Thyroid gland (tissue), 4 donors: ENCODE measurements around the gene GLI2.

Experiments
- POLR2A ChIP-seq, 2 donors: fragments of 450-650 bp; IDR thresholded peaks; one replicate each; pipeline ENCODE4 v1.6.1; 2017; ENCODE audit warnings: antibody characterized with exemption in 2 of 2, mild to moderate bottlenecking in 2 of 2, moderate library complexity in 1 of 2
- TF ChIP-seq, protein P1 (sequence below), 6 experiments: fragments of 200-600 bp in 3 of 6; fragments of 450-650 bp in 3 of 6; sonication (generic) in 3 of 6; IDR thresholded peaks; one replicate each; pipeline ENCODE4 v1.5.1; 2016 to 2019; ENCODE audit warnings: antibody characterized with exemption in 6 of 6, mild to moderate bottlenecking in 2 of 6, inconsistent platforms in 1 of 6, moderate library complexity in 1 of 6

DNA sequence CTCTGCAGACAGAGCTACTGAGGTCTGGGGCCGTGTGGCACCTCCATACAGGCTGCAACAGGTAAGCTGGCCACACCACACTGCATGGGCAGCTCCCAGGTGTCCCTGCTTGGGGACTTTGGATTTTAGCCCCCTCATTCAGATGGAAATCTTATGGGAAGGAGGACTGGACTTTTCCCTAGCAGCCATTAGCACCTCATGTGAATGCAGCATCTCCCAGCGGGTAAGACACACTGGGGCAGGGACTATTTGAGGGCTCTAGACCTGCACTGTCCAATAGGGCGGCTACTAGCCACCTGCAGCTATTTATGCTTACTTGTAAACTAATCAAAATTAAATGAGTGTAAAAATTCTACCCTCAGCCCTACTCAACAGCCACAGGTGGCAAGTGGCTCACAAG, 34.2 kb upstream of the GLI2 start:
- TF ChIP-seq, protein P1, sequence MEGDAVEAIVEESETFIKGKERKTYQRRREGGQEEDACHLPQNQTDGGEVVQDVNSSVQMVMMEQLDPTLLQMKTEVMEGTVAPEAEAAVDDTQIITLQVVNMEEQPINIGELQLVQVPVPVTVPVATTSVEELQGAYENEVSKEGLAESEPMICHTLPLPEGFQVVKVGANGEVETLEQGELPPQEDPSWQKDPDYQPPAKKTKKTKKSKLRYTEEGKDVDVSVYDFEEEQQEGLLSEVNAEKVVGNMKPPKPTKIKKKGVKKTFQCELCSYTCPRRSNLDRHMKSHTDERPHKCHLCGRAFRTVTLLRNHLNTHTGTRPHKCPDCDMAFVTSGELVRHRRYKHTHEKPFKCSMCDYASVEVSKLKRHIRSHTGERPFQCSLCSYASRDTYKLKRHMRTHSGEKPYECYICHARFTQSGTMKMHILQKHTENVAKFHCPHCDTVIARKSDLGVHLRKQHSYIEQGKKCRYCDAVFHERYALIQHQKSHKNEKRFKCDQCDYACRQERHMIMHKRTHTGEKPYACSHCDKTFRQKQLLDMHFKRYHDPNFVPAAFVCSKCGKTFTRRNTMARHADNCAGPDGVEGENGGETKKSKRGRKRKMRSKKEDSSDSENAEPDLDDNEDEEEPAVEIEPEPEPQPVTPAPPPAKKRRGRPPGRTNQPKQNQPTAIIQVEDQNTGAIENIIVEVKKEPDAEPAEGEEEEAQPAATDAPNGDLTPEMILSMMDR (IDR thresholded peaks at IDR 0.05) = no peak
- no peak for TF ChIP-seq POLR2A (IDR thresholded peaks at IDR 0.05)
